SIG-M5 treated with dmso at 0.1 percent for 504 hours (cell line): ENCODE results near the gene PPIF.

Experiments
- DNase-seq: peaks from one replicate; lab custom pipeline; 2025; ENCODE audit not compliant: unreplicated experiment; lab: John Stamatoyannopoulos, UW

Gene PPIF

GRCh38 chr10:79347226-79347893 is at the start of gene PPIF:
PPIF (plus strand) TSS chr10:79347469; CDS start chr10:79347549, 80 bp downstream.
- DNase-seq, result peak; percentile 69

GRCh38 chr10:79298403-79299244 is 48.6 kb upstream of the PPIF start:
- peak; percentile 62 for DNase-seq

- DNase-seq, result no peak
Measured at GRCh38 chr10:79299397-79300241, 47.6 kb upstream of the PPIF start.

GRCh38 chr10:79300711-79301110 is 46.6 kb upstream of the PPIF start:
- DNase-seq, result no peak

GRCh38 chr10:79301754-79302530 is 45.3 kb upstream of the PPIF start:
- no peak for DNase-seq

GRCh38 chr10:79303631-79304478 is 43.4 kb upstream of the PPIF start:
- DNase-seq, result no peak

GRCh38 chr10:79304479-79305087 is 42.7 kb upstream of the PPIF start:
- DNase-seq, result no peak

- DNase-seq, result no peak
Measured at GRCh38 chr10:79305515-79305914, 41.8 kb upstream of the PPIF start.

GRCh38 chr10:79305988-79306387 is 41.3 kb upstream of the PPIF start:
- no peak for DNase-seq

- DNase-seq, result no peak
Measured at GRCh38 chr10:79306644-79307220, 40.5 kb upstream of the PPIF start.

- DNase-seq, result no peak
Measured at GRCh38 chr10:79308016-79308415, 39.3 kb upstream of the PPIF start.

- no peak for DNase-seq
Measured at GRCh38 chr10:79308969-79309665, 38.2 kb upstream of the PPIF start.

GRCh38 chr10:79310200-79310865 is 36.9 kb upstream of the PPIF start:
- no peak for DNase-seq

- DNase-seq, result no peak
Measured at GRCh38 chr10:79310911-79311573, 36.2 kb upstream of the PPIF start.

GRCh38 chr10:79311581-79312407 is 35.5 kb upstream of the PPIF start:
- DNase-seq, result no peak

GRCh38 chr10:79312601-79313187 is 34.6 kb upstream of the PPIF start:
- DNase-seq, result no peak
